H7 (cell line): ENCODE measurements around the gene DPP8. TPM values are rescaled to one million over a fixed set of nuclear protein-coding genes. Genes with fewer than 3 reads are reported as not detected.

Experiments
- DNase-seq: peaks from one replicate; pipeline ENCODE4 v3.0.0; 2012
- H3K27me3 ChIP-seq: 2 replicates; pipeline ENCODE4 v1.6.0; 2011; ENCODE audit warnings: mild to moderate bottlenecking, low read length; ENCODE audit not compliant: control insufficient read depth, insufficient read depth
- H3K36me3 ChIP-seq: replicated peaks from 2 replicates; pipeline ENCODE4 v1.5.1; 2011; ENCODE audit warnings: low read length; ENCODE audit not compliant: control insufficient read depth, insufficient read depth
- H3K4me3 ChIP-seq: 2 replicates; pipeline ENCODE4 v1.5.1; 2011; ENCODE audit warnings: low read depth, mild to moderate bottlenecking, control low read depth, low read length, moderate library complexity; ENCODE audit not compliant: insufficient read depth
- total RNA-seq: library from RNA; depleted of rRNA; stranded (reverse); fragments of >200 nt; shearing (Covaris generic); gene quantifications from 2 replicates; pipeline ENCODE4 v1.2.3, GENCODE V29; 2014

Gene DPP8
- total RNA-seq, 1 experiment from 2014 or later = 18.4 TPM

DNA sequence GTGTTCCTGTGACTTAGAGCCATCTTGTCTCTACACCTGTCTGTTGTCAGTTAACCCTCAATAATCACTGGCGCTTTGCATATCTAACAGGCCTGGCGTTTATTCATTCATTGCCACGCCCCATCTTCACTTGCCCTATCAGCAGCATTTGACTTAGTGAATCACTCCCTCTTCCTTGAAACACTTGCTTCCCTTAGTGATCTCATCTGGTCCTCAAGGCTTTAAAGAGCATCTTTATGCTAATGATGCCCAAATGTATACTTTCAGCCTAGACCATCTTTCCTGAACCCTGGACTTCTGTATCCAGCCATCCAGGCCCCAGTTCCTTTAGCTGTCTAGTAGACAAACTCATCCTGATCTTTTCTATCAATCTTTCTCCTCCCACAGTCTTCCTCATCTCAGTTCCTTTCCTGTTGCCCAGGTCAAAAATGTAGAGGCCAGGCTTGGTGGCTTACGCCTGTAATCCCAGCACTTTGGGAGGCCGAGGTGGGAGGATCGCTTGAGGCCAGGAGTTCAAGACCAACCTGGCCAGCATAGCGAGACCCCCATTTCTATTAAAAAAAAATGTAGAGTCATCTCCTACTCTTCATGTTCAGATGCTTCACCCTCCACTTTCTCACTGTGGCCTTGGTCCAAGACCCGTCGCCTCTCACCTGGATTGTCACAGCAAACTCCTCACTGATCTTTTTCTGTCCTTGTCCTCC, 93.4 kb downstream of the DPP8 start:
- Histone ChIP-seq H3K4me3 (no peak overlapping the region), H3K27me3 (peaks cover 4% of the 10 kb centered on the region; the same call in 1 of the 2 replicates), H3K36me3 (no peaks in the 10 kb centered on the region)
- no peak for DNase-seq

GRCh38 chr15:65423150-65423975, 94.1 kb downstream of the DPP8 start:
- peak overlapping the region; percentile 57 for H3K4me3 ChIP-seq
- no peaks in the 10 kb centered on the region for H3K36me3 ChIP-seq
- DNase-seq = no peak
- peaks cover 4% of the 10 kb centered on the region; the same call in 1 of the 2 replicates for H3K27me3 ChIP-seq

DNA sequence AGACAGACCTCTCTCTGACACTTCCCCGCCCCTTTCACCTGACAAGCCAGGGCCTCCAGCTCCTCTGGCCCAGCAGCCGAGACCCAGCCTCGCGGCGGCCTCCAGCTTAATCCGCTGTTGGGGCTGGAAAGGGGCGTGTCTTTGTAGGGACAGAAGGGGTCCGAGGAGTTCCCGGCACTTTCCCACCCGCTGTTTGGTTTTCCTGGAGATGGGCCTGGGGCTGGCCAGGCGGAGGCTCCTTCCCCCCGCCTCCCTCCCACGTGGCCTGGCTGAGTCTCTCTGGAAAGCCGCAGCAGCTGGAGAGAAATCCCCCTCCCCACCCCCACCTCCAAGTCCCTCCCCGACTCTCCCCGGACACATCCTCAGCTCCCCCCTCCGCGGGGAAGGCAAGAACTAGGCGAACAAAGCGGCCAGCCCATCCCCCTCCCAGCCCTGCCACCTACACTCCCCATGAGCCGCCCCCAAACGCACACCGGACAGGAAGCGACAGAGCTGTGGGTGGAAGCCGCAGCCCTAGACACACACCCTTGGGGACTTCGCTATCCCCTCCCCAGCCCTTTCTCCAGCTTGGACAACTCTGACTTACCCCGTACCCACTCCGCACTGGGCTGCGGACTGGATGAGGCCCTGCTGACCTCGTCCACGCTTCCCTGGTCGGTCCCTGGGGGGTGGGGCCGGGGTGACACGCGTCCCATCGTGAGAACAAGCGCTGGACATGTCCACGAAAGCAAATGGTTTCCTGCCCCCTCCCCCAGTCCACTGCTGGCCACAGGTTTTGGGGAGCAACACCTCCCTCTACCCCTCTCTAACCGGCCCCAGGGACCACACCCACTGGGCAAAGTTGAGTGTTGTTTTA, 95.9 kb downstream of the DPP8 start:
- peak; percentile 95 for DNase-seq
- no peaks in the 10 kb centered on the region for H3K36me3 ChIP-seq
- peaks cover 4% of the 10 kb centered on the region; the same call in 1 of the 2 replicates for H3K27me3 ChIP-seq
- peak overlapping the region; percentile 79 for H3K4me3 ChIP-seq

GRCh38 chr15:65420975-65421359, 96.5 kb downstream of the DPP8 start:
- DNase-seq = no peak
- Histone ChIP-seq H3K36me3 (no peaks in the 10 kb centered on the region), H3K27me3 (peaks cover 4% of the 10 kb centered on the region; the same call in 1 of the 2 replicates), H3K4me3 (peak overlapping the region; percentile 79)

DNA sequence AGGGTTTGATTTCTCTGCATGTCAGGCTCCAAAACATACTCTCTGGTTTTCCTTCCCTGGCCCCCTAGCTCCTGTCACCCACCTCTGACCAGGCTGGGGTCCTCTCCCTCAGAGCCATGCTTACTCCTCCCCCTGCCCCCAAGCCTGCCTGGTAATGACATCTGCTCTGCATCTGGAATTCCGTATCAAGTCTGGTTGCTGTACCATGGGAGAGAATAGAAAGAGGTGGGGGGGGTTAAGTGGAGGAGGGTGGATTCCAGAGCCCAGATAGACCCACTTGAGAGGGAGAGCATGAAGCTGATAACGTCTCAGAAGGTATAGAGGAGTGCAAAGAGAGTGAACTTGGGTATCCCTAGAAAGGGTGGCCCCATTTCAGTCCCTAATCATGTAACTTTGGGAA, 98.9 kb downstream of the DPP8 start:
- H3K36me3 ChIP-seq = no peaks in the 10 kb centered on the region
- H3K27me3 ChIP-seq = peaks cover 4% of the 10 kb centered on the region; the same call in 1 of the 2 replicates
- H3K4me3 ChIP-seq = no peak overlapping the region
- no peak for DNase-seq

DNA sequence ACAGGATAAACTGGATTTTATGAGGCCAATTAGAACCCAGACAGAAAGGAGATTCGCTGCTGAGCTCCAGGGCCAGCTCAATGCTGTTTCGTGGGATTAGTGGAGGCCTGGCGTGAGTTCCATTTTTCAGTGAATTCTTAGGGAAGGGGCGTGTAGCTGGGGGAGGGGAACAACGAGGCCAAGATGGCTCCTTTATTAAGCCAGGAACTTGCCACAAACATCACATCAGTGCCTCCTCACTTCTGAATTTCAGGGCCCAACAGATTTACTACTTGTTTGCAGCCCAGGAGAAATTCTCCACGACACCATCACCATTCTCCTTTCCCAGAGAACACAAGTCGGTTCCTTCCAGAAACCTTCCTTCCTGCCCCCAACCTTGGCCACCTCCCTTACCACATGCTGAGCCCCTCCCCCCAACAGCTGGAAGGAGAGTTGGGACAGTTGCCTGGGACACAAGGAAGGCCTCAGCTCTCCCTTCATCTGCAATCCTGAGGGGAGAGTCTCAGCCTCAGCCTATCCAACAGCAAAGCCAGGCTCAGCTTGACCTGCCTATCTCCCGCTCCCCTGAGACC, 100.6 kb downstream of the DPP8 start:
- peak; percentile 75 for DNase-seq
- H3K4me3 ChIP-seq = no peak overlapping the region
- H3K27me3 ChIP-seq = no peaks in the 10 kb centered on the region; the same call in 1 of the 2 replicates
- H3K36me3 ChIP-seq = no peaks in the 10 kb centered on the region

- no peaks in the 10 kb centered on the region for H3K36me3 ChIP-seq
- H3K27me3 ChIP-seq = no peaks in the 10 kb centered on the region
- peak; percentile 90 for DNase-seq
- no peak overlapping the region for H3K4me3 ChIP-seq
Observed at GRCh38 chr15:65414841-65415621, 102.5 kb downstream of the DPP8 start.

- no peaks in the 10 kb centered on the region for H3K27me3 ChIP-seq
- H3K36me3 ChIP-seq = no peaks in the 10 kb centered on the region
- DNase-seq = no peak
- H3K4me3 ChIP-seq = no peak overlapping the region
Observed at GRCh38 chr15:65413760-65414144, 103.7 kb downstream of the DPP8 start.

DNA sequence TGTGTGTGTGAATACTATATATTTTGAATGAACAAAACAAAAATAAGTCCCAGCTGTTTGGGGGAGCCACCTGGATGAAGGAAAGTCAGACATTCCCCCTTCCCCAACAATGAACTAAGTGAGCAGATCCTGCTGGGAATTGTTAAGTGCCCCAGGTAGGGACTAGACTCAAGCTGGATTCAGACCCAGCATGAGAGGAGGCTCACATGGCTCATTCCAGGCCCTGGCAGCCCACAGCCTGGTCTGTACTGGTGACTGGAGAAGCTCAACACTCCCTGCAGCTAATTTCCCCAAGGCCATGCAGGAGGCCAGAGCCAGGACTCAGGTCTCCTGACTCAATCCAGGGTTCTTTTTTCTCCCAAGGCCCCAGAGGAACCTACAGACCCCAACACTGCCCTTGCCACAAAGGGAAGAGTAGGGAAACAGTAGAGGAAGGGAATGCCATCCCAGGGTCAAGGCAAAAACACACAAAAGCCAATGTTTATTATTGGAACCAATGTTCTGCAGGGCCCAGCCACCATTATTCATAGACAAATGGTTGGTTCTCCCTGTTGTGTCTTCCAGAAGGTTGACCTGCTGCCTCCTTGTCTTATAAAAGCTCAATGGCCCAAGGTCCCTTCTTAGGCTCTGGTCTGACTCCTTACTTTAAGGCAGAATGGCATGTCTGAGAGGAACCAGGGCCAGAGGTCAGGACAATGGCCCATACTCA, 104.3 kb downstream of the DPP8 start:
- H3K36me3 ChIP-seq = no peaks in the 10 kb centered on the region
- no peak overlapping the region for H3K4me3 ChIP-seq
- no peak for DNase-seq
- no peaks in the 10 kb centered on the region for H3K27me3 ChIP-seq

- no peak for DNase-seq
- H3K4me3 ChIP-seq = no peak overlapping the region
- H3K36me3 ChIP-seq = no peaks in the 10 kb centered on the region
- H3K27me3 ChIP-seq = no peaks in the 10 kb centered on the region
Observed at GRCh38 chr15:65412556-65412955, 104.9 kb downstream of the DPP8 start.

GRCh38 chr15:65411465-65412071, 105.9 kb downstream of the DPP8 start:
- no peaks in the 10 kb centered on the region for H3K36me3 ChIP-seq
- no peak overlapping the region for H3K4me3 ChIP-seq
- no peak for DNase-seq
- no peaks in the 10 kb centered on the region for H3K27me3 ChIP-seq

DNA sequence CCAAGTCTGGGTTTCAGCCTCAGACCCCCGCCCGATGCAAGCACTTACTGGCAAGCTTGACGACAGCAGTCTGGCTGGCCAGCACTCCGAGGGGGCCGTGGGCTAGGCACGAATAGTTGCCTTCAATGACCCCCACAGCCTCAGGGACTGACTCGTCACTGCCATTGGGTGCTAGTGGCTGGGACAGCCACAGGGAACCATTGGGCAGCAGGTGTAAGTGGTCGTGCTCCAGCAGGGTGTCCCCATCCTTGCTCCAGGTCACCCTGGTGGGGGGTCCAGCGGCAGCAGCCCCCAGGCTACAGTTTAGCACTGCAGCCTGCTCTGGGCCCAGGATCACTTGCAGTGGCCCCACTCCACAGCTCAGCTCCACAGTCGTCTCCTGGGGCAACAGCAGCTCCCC, 106.5 kb downstream of the DPP8 start:
- Histone ChIP-seq H3K27me3 (no peaks in the 10 kb centered on the region), H3K36me3 (no peaks in the 10 kb centered on the region), H3K4me3 (no peak overlapping the region)
- DNase-seq = no peak

DNA sequence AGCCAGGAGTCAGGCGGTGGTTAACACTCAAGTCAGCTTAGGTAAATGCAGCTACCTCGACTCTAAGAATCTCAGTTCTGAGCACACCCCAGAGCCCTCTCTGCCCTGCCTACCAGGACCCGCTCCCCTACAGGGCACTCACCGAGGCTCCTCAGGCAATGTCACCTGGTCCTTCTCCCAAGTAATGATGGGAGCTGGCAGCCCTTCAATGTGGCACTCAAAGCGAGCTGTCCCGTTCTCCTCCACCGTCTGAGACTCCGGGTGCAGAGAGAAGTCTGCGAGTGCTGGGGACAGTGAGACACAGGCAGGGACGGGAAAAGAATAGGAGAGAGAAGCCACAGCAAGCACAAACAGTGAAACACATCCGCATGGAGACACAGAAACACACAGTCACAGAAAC, 107.5 kb downstream of the DPP8 start:
- DNase-seq = no peak
- H3K36me3 ChIP-seq = no peaks in the 10 kb centered on the region
- no peak overlapping the region for H3K4me3 ChIP-seq
- no peaks in the 10 kb centered on the region for H3K27me3 ChIP-seq
